Neural progenitor cell (in vitro differentiated cells): ENCODE measurements around the gene SLC6A11. TPM values are rescaled to one million over a fixed set of nuclear protein-coding genes. Genes with fewer than 3 reads are reported as not detected.

Experiments
- DNase-seq: peaks from one replicate; pipeline ENCODE4 v3.0.0-alpha.2; 2016; ENCODE audit warnings: low spot score
- H2AFZ ChIP-seq: fragments of 200-600 bp; sonication (generic); replicated peaks from 2 replicates; pipeline ENCODE4 v1.6.1; 2016; ENCODE audit warnings: antibody characterized with exemption
- H3F3A ChIP-seq: fragments of 200-600 bp; sonication (generic); 2 replicates; pipeline ENCODE4 v1.6.1; 2016; ENCODE audit warnings: antibody characterized with exemption, low read depth
- H3K27ac ChIP-seq: fragments of 200-600 bp; sonication (generic); 2 replicates; pipeline ENCODE4 v1.5.1; 2016; ENCODE audit warnings: mild to moderate bottlenecking
- H3K27me3 ChIP-seq: fragments of 200-600 bp; sonication (generic); 2 replicates; pipeline ENCODE4 v1.6.1; 2016; ENCODE audit warnings: mild to moderate bottlenecking, moderate library complexity
- H3K36me3 ChIP-seq: fragments of 200-600 bp; sonication (generic); 2 replicates; pipeline ENCODE4 v1.5.1; 2016
- H3K4me1 ChIP-seq: fragments of 200-600 bp; sonication (generic); 2 replicates; pipeline ENCODE4 v1.6.1; 2016; ENCODE audit warnings: mixed run types
- H3K4me2 ChIP-seq: fragments of 200-600 bp; sonication (generic); 2 replicates; pipeline ENCODE4 v1.6.1; 2016
- H3K4me3 ChIP-seq: fragments of 200-600 bp; sonication (generic); 2 replicates; pipeline ENCODE4 v1.5.1; 2016
- H3K79me2 ChIP-seq: fragments of 200-600 bp; sonication (generic); 2 replicates; pipeline ENCODE4 v1.6.1; 2016; ENCODE audit warnings: low read depth
- H3K9ac ChIP-seq: fragments of 200-600 bp; sonication (generic); 2 replicates; pipeline ENCODE4 v1.6.1; 2016
- H3K9me3 ChIP-seq: fragments of 200-600 bp; sonication (generic); 2 replicates; pipeline ENCODE4 v1.5.1; 2016; ENCODE audit warnings: low read depth
- H4K20me1 ChIP-seq: fragments of 200-600 bp; sonication (generic); 2 replicates; pipeline ENCODE4 v1.6.1; 2016; ENCODE audit warnings: low read depth
- H3K27ac Mint-ChIP-seq: 3 replicates; pipeline ENCODE4 v1.8.0; 2021; ENCODE audit warnings: mixed read lengths
- H3K27me3 Mint-ChIP-seq: 2 replicates; pipeline ENCODE4 v1.8.0; 2022; ENCODE audit warnings: low read depth, mild to moderate bottlenecking, inconsistent platforms, moderate library complexity, mixed read lengths; ENCODE audit not compliant: insufficient read depth
- H3K36me3 Mint-ChIP-seq: 3 replicates; pipeline ENCODE4 v1.8.0; 2021; ENCODE audit warnings: mixed read lengths
- H3K4me1 Mint-ChIP-seq: 3 replicates; pipeline ENCODE4 v1.8.0; 2021; ENCODE audit warnings: mixed read lengths
- H3K4me3 Mint-ChIP-seq: 3 replicates; pipeline ENCODE4 v1.8.0; 2021; ENCODE audit warnings: mild to moderate bottlenecking, moderate library complexity, mixed read lengths
- H3K9me3 Mint-ChIP-seq: 3 replicates; pipeline ENCODE4 v1.8.0; 2020; ENCODE audit warnings: mixed read lengths
- EZH2 ChIP-seq: fragments of 200-600 bp; sonication (generic); IDR thresholded peaks from 2 replicates; pipeline ENCODE4 v1.6.1; 2017; ENCODE audit warnings: antibody characterized with exemption, mild to moderate bottlenecking, moderate library complexity
- EZH2phosphoT487 ChIP-seq: fragments of 200-600 bp; sonication (generic); IDR thresholded peaks from 2 replicates; pipeline ENCODE4 v1.6.1; 2017; ENCODE audit warnings: antibody characterized with exemption
- total RNA-seq: library from RNA; depleted of rRNA; stranded (reverse); fragments of >200 nt; gene quantifications from 2 replicates; pipeline ENCODE4 v1.2.3, GENCODE V29; 2015; ENCODE audit warnings: low replicate concordance
- TF ChIP-seq, protein P1 (sequence below): fragments of 200-600 bp; sonication (generic); IDR thresholded peaks from 2 replicates; pipeline ENCODE4 v1.5.1; 2017; ENCODE audit warnings: antibody characterized with exemption, mild to moderate bottlenecking

Gene SLC6A11
- total RNA-seq, 1 donor from 2014 or later = 0.86 TPM

DNA sequence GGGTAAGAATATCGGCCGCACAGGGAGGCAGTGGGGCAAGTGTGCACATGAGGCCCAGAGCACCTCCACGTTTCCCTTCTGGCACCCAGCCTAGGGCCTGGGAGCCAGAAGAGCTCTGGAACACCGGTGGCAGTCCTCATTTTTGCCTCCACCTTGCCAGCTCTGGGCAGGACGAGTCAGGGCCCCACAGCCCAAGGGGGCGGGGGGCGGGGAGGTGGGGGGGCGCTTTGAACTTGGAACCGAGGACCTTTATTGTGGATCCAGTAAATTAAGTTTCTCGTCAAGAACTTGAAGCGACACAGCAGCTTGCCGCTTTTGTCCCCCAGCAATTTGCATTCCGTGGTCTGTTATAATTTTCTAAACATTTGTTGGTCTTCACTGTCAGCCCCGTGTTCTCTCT, 66.8 kb downstream of the SLC6A11 start:
- peaks cover 2% of the 10 kb centered on the region for H3K36me3 Mint-ChIP-seq
- H3K4me3 Mint-ChIP-seq = no peak overlapping the region
- Histone ChIP-seq H3K27me3 (peaks cover 44% of the 10 kb centered on the region), H3K36me3 (no peaks in the 10 kb centered on the region), H2AFZ (no peak overlapping the region), H3K79me2 (no peaks in the 10 kb centered on the region), H3K27ac (no peak overlapping the region), H4K20me1 (no peaks in the 10 kb centered on the region), H3K4me3 (no peak overlapping the region), H3K9ac (no peak overlapping the region), H3F3A (no peaks in the 10 kb centered on the region), H3K4me2 (no peak overlapping the region), H3K9me3 (no peaks in the 10 kb centered on the region), H3K4me1 (no peaks in the 10 kb centered on the region)
- H3K9me3 Mint-ChIP-seq = no peaks in the 10 kb centered on the region
- H3K27ac Mint-ChIP-seq = no peak overlapping the region
- no peak for DNase-seq
- H3K4me1 Mint-ChIP-seq = peaks cover 4% of the 10 kb centered on the region
- peaks cover 8% of the 10 kb centered on the region for H3K27me3 Mint-ChIP-seq
- TF ChIP-seq EZH2phosphoT487 (no peak), EZH2 (no peak)
- TF ChIP-seq, protein P1, sequence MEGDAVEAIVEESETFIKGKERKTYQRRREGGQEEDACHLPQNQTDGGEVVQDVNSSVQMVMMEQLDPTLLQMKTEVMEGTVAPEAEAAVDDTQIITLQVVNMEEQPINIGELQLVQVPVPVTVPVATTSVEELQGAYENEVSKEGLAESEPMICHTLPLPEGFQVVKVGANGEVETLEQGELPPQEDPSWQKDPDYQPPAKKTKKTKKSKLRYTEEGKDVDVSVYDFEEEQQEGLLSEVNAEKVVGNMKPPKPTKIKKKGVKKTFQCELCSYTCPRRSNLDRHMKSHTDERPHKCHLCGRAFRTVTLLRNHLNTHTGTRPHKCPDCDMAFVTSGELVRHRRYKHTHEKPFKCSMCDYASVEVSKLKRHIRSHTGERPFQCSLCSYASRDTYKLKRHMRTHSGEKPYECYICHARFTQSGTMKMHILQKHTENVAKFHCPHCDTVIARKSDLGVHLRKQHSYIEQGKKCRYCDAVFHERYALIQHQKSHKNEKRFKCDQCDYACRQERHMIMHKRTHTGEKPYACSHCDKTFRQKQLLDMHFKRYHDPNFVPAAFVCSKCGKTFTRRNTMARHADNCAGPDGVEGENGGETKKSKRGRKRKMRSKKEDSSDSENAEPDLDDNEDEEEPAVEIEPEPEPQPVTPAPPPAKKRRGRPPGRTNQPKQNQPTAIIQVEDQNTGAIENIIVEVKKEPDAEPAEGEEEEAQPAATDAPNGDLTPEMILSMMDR = no peak

DNA sequence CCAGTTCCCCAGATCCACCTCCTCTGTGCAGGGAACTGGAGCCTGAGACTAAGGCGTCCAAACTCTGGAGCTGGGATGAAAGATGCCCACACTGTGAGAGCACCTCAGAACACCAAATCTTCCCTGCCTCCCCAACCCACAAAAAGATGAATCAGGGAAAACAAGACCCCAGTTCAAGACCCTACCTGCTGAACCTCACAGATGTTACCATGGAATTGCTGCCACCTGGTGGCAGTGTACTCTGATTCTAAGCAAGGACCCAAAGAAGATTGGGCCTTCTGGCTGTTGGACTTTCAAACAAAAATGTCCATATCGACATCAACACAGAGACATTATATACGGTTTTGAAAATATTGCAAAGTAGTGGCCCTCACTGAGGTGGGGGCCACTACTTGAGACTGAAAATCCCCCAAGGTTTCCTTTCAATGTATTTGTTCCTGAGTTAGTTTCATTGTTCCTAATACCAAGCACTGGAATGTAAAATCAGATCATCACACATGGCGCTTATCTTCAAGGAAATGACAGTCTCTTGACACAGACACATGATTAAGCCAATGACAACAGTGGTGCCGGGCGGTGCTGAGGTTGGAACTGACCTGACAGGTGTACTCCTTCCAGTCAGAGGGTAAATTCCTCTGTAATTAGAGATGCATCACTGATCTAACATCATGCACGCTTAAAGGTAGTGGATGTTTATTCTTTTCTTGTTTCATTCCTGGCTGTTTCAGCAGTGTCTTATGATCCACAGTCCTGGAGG, 67.6 kb downstream of the SLC6A11 start:
- Mint-ChIP-seq H3K27me3 (peaks cover 11% of the 10 kb centered on the region), H3K36me3 (no peaks in the 10 kb centered on the region), H3K27ac (no peak overlapping the region), H3K4me3 (no peak overlapping the region), H3K9me3 (no peaks in the 10 kb centered on the region), H3K4me1 (peaks cover 4% of the 10 kb centered on the region)
- no peaks in the 10 kb centered on the region for H3F3A ChIP-seq
- H3K36me3 ChIP-seq = no peaks in the 10 kb centered on the region
- no peaks in the 10 kb centered on the region for H4K20me1 ChIP-seq
- no peak overlapping the region for H3K4me2 ChIP-seq
- H3K27ac ChIP-seq = no peak overlapping the region
- H3K79me2 ChIP-seq = no peaks in the 10 kb centered on the region
- TF ChIP-seq, protein P1 = peak; percentile 73
- no peak for TF ChIP-seq EZH2phosphoT487
- H3K27me3 ChIP-seq = peaks cover 52% of the 10 kb centered on the region
- H3K4me3 ChIP-seq = no peak overlapping the region
- no peak overlapping the region for H3K9ac ChIP-seq
- no peaks in the 10 kb centered on the region for H3K4me1 ChIP-seq
- no peak overlapping the region for H2AFZ ChIP-seq
- peak; percentile 69 for DNase-seq
- no peaks in the 10 kb centered on the region for H3K9me3 ChIP-seq

DNA sequence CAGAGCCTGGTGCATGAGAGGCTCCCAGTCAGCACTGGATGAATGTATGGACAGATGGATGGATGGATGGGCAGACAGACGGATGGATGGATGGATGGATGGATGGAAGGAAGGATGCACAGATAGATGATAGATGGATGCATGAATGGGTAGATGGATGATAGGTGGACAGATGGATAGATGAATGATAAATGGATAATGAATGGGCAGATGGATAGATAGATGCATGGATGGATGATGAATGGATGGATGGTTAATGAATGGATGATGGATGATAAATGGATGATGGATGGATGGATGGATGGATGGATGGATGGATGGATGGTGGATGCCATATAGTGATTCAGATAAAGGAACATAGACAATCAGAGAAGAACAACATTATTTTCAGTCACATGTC, 71.0 kb downstream of the SLC6A11 start:
- H3K9me3 ChIP-seq = peaks cover 10% of the 10 kb centered on the region
- H3K27ac ChIP-seq = no peak overlapping the region
- Mint-ChIP-seq H3K9me3 (peaks cover 7% of the 10 kb centered on the region), H3K27ac (no peak overlapping the region), H3K36me3 (no peaks in the 10 kb centered on the region), H3K4me3 (no peak overlapping the region), H3K27me3 (peaks cover 10% of the 10 kb centered on the region), H3K4me1 (peaks cover 4% of the 10 kb centered on the region)
- no peak overlapping the region for H3K4me2 ChIP-seq
- TF ChIP-seq EZH2phosphoT487 = no peak
- no peak for TF ChIP-seq EZH2
- TF ChIP-seq, protein P1 = no peak
- no peak overlapping the region for H3K9ac ChIP-seq
- no peak overlapping the region for H3K4me3 ChIP-seq
- H4K20me1 ChIP-seq = no peaks in the 10 kb centered on the region
- no peaks in the 10 kb centered on the region for H3K79me2 ChIP-seq
- DNase-seq = no peak
- no peak overlapping the region for H2AFZ ChIP-seq
- H3F3A ChIP-seq = no peaks in the 10 kb centered on the region
- no peaks in the 10 kb centered on the region for H3K4me1 ChIP-seq
- H3K27me3 ChIP-seq = peaks cover 36% of the 10 kb centered on the region
- no peaks in the 10 kb centered on the region for H3K36me3 ChIP-seq
